Bronchial epithelial cell (primary cell): Measurements from ENCODE around the gene NEURL1. TPM values are rescaled to one million over a fixed set of nuclear protein-coding genes. Genes with fewer than 3 reads are reported as not detected.
A peak's percentile ranks its signal among the peaks of the same experiment; 100 is the strongest.

Source experiments
- DNase-seq: peaks from one replicate; pipeline ENCODE4 v3.0.0-alpha.2; 2010; ENCODE audit warnings: low read depth
- FAIRE-seq: peaks from 2 replicates; lab custom pipeline; 2011; peaks lifted over from hg19 to GRCh38; lab: Jason Lieb, UNC
- H3K27me3 ChIP-seq: 2 replicates; pipeline ENCODE4 v1.5.1; 2011; ENCODE audit warnings: low read length; ENCODE audit not compliant: control insufficient read depth, insufficient read depth
- H3K36me3 ChIP-seq: 2 replicates; pipeline ENCODE4 v1.5.1; 2011; ENCODE audit warnings: low read length; ENCODE audit not compliant: control insufficient read depth, insufficient read depth
- H3K4me3 ChIP-seq: 2 replicates; pipeline ENCODE4 v1.5.1; 2011; ENCODE audit warnings: mild to moderate bottlenecking, low read depth, low read length, control low read depth
- CTCF ChIP-seq: IDR thresholded peaks from 2 replicates; pipeline ENCODE4 v1.5.1; 2011; ENCODE audit warnings: mild to moderate bottlenecking, moderate library complexity, low read length, control low read depth, inconsistent platforms; ENCODE audit not compliant: insufficient read depth, severe bottlenecking
- total RNA-seq: library from RNA; depleted of rRNA; stranded (reverse); fragments of >200 nt; gene quantifications from 2 replicates; pipeline ENCODE4 v1.2.1, GENCODE V29; 2014

NEURL1 gene
- total RNA-seq, 1 donor from 2014 or later: 1.1 TPM

DNA sequence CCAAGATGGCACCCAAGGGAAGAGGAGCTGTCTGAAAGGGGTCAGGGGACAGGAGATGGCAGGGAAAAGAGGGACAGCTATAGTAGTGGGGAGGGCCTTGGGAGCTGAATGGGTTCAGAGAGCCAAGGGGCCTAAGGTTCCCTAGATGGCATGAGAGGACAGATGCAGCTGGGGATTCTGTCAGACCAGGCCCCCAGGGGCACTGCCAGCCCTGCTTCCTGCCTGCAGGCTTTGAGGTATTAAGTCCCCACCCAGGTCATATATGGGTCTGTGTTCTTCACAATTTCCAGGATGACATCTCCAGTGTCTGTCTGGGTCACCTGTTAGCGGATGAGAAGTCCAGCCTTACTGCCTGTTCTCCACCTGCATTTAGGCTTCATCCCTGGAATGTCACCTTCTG is 56.7 kb downstream of the NEURL1 start:
- no peak for DNase-seq
- no peak for TF ChIP-seq CTCF
- no peaks in the 10 kb centered on the region for H3K27me3 ChIP-seq
- no peak for FAIRE-seq
- H3K36me3 ChIP-seq: no peaks in the 10 kb centered on the region
- no peak overlapping the region for H3K4me3 ChIP-seq

DNA sequence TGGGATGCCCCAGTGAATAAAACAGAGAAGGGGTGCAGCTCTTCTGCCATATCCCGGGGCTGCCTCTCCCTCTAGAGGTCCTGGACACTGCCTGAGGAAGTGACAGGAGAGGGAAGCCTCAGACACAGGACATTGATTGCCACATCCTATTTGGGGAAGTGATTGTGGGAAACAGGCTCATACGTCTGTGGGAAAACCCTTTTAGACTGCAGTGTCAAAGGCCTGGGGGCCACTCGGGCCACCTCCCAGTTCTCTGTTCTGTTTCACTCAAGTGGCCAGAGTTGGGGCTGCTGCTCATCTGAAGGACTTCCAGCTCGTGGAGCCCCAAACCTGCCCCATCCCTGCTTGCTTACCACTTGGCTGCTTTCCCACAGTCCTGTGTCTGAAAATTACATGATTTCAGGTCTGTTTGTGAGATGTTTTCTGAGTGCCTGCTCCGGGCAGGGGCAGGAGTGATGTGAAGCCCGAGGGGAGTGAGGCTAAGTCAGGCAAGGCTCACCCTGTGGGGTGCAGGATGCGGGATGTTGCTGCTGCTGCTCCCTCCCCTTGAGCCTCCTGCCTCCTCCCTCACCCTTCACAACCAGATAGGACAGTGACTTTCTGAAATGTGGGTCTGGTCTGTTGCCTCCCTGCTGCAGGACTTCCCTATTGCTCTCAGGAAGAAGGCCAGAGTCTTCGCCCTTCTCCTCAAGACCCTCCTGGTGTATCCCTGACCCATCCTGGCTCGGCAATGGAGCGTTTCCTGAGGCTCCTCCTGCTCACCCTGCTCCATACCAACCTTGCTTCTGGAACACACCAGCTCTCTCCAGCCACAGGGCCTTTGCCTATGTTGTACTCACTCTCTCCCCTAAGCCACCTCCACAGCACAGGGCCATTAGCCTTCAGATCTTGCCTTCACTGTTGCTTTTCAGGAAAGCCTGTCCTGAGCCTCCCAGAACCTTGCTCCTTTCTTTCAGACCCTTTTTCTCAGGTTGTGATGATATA is 58.4 kb downstream of the NEURL1 start:
- Histone ChIP-seq H3K4me3 (no peak overlapping the region), H3K27me3 (peaks cover 7% of the 10 kb centered on the region), H3K36me3 (no peaks in the 10 kb centered on the region)
- TF ChIP-seq CTCF: no peak
- FAIRE-seq (no peak), DNase-seq (no peak)

DNA sequence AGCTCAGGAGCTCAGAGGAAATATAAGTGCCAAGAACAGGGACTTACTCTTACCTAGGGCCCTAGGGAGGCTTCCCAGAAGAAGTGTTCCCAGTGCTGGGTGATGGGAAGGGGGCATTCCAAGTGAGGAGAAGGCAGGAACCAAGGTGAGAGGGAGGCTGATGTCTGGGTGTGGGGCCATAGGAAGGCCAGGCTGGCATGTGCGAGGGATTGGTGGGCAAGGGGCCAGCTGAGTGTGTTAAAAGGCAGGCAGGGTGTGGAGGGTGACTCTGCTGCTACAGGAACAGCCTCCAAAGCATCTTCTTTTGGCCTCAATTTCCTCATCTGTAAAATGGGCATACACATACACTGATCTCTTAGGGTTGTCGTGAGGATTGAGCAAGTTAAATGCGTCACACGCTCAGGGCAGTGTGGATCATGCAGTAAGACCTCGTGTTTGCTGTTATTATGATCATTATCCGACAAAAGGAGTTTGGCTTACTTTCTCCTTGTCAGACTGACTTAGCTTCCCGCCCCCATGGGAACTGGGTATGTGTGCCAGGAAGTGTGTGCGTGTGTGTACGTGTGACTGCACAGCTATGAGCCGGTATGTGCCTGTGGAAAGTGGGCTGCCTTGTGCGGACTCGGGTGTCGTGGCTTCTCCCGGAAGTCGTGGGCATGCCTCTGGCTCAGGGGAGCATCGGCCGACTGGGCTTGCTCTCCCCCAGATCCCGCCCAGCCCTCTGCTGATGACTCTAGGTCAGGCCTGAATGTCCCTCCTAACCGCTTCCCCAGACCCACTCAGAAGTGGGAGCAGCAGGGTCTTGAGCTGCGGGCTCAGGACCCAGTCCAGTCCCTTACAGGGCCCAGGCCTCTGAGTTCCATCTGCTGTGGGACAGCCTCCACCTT is 59.6 kb downstream of the NEURL1 start:
- peaks cover 7% of the 10 kb centered on the region for H3K27me3 ChIP-seq
- no peak overlapping the region for H3K4me3 ChIP-seq
- peak; percentile 7 for FAIRE-seq

DNA sequence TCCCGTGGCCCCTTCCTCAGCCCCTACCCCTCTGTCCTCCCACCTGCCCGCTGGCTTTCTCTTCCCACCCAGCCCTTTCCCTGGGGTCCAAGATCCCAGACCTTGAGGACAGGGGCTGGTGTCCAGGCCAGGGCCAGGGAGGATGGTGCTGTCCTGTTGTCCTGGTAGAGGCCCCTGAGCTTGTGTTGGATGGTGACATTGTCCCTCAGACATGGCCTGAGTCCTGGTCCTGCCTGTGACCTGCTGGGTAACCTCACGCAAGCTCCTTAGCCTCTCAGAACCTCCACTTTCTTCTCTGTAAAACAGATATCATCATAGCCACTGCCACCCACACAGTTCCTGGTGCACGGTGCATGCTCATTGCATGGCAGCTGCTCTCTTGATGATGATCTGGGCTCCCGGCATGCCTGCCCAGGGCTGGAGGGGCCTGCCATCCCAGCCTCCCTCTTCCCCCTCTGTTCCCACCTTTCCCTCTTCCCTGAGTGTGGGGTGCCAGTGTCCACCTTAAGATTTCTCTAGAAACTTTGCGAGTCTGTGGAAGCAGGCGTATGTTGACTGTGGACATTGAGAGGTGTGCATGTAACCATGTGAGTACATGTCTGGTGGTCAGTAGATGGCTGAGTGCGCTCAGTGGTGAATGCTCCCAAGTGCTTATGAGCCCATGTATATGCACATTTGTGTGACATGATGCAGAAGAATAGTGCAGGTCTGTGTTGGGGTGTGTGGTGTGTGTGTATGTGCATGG is 60.4 kb downstream of the NEURL1 start:
- DNase-seq (no peak), FAIRE-seq (peak; percentile 88)
- H3K36me3 ChIP-seq: no peaks in the 10 kb centered on the region
- no peak for TF ChIP-seq CTCF
- no peak overlapping the region for H3K4me3 ChIP-seq
- peaks cover 7% of the 10 kb centered on the region for H3K27me3 ChIP-seq

More for the DNA sequence above, 59.6 kb downstream of the NEURL1 start:
- no peaks in the 10 kb centered on the region for H3K36me3 ChIP-seq
- TF ChIP-seq CTCF: no peak
- DNase-seq: no peak
